Ramos (cell line): ENCODE measurements around the gene EXOC3L1.

Experiments used
- in situ Hi-C: fragments of 300-500 bp; cut with MboI; formaldehyde crosslinking; loops from one replicate; pipeline ENCODE4 v1.14.3; 2022; ENCODE audit warnings: low sequenced_read_pairs; ENCODE audit not compliant: unreplicated experiment

The EXOC3L1 gene

GRCh38 chr16:67190041-67190440, at the start of gene EXOC3L1:
EXOC3L1 (minus strand) TSS chr16:67190136; CDS start chr16:67189676, 460 bp downstream.
- in situ Hi-C loops = no loop called here

- in situ Hi-C loops = no loop called here
Observed at GRCh38 chr16:67238806-67239470, 49.0 kb upstream of the EXOC3L1 start.

GRCh38 chr16:67238278-67238575, 48.3 kb upstream of the EXOC3L1 start:
- in situ Hi-C loops = no loop called here

- in situ Hi-C loops = no loop called here
Observed at GRCh38 chr16:67237396-67238277, 47.7 kb upstream of the EXOC3L1 start.

- in situ Hi-C loops = no loop called here
Observed at GRCh38 chr16:67236563-67237395, 46.8 kb upstream of the EXOC3L1 start.

- in situ Hi-C loops = no loop called here
Observed at GRCh38 chr16:67235816-67236562, 46.1 kb upstream of the EXOC3L1 start.

- in situ Hi-C loops = no loop called here
Observed at GRCh38 chr16:67234180-67234597, 44.3 kb upstream of the EXOC3L1 start.

GRCh38 chr16:67233596-67233995, 43.7 kb upstream of the EXOC3L1 start:
- in situ Hi-C loops = no loop called here

- in situ Hi-C loops = no loop called here
Observed at GRCh38 chr16:67230809-67231660, 41.1 kb upstream of the EXOC3L1 start.

GRCh38 chr16:67229906-67230808, 40.2 kb upstream of the EXOC3L1 start:
- in situ Hi-C loops = no loop called here

GRCh38 chr16:67228905-67229304, 39.0 kb upstream of the EXOC3L1 start:
- in situ Hi-C loops = no loop called here

- in situ Hi-C loops = no loop called here
Observed at GRCh38 chr16:67228034-67228785, 38.3 kb upstream of the EXOC3L1 start.

- in situ Hi-C loops = no loop called here
Observed at GRCh38 chr16:67227567-67227921, 37.6 kb upstream of the EXOC3L1 start.

- in situ Hi-C loops = no loop called here
Observed at GRCh38 chr16:67226804-67227566, 37.0 kb upstream of the EXOC3L1 start, which contains the start of gene TMEM208. TMEM208 (plus strand) TSS chr16:67227130; CDS start chr16:67227219, 89 bp downstream.

- in situ Hi-C loops = no loop called here
Observed at GRCh38 chr16:67226295-67226803, 36.4 kb upstream of the EXOC3L1 start.

- in situ Hi-C loops = no loop called here
Observed at GRCh38 chr16:67223992-67224391, 34.1 kb upstream of the EXOC3L1 start.
